Stimulated activated CD8-positive, alpha-beta memory T cell treated with anti-CD3 and anti-CD28 coated beads, Interleukin-2, amount 100 ng/mL, for 1 hour (primary cell): Measurements from ENCODE around the gene MT4.

ENCODE experiments used
- DNase-seq, 2 donors: peaks; one replicate each; pipeline ENCODE4 v3.0.0-alpha.2; 2020; ENCODE audit warnings: low read depth in 2 of 2

Gene MT4

DNA sequence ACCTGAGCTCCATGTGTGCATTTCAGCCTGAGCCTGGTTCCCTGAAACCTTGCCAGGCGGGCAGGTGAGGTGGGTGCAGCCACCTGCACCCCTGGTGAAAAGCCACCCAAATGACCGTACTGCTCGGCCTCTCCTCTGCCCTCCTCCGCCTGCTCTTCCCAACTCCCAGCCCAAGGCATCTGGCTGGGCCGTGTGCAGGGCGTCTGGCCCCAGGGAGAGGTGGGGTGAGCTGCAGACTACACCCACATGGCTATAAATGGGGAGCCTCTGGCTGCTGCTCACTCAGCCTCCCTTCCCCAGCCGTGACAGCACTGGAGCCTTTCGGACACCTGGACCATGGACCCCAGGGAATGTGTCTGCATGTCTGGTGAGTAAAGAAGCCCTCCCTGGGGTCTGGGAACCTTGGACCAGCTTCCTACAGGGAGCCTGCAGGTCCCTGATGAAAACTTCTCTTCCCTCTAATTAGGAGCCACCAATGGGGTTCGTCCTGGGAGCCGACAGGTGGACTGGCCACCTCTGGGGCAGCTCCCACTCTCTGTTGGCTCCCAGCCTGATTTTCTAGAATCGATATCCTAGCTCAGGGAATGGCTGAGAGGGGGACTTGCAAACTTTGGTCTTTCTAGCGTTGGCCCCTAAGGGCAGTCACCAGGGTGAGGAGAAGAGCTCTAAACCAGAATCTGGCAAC, at the start of gene MT4:
MT4 (plus strand) TSS at position 281 of the 685 bp plus-strand sequence; CDS start at position 337, 56 bp downstream.
- no peak for DNase-seq

DNA sequence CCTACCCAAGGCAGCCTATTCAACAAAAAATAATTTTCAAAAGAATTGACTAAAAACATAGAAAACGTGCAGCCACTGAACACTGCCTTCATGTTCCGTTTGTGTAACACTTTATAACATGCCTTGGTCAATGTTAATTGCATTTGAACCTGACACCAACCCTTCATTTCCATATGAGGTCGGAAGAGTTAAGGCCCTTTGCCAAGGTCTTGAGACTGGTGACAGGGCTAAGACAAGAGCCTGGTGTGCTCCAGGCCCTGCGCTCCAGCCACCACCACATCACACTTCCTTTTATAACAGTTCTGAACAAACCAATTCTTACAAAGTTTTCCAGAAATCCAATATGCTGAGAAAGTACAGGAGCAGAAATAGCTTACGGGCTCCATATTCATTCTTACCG, 49.2 kb upstream of the MT4 start:
- DNase-seq = no peak

DNA sequence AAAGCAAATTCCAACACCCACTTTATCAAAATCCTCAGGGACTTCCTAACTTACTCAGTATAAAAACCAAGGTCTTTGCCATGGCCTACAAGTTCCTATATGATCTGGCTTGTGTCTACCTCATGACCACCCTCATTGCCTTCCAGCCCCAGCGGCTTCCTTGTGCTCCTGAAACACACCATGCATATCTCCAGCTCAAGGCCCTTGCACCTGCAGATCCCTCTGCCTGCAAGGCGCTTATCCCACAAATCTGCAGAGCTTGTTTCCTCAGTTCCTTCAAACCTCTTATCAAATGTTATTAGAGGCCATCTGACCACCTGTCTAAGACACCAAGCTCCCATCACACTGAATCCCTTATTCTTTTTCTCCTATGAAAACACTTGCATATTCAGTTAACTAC, 47.7 kb upstream of the MT4 start:
- no peak for DNase-seq

DNA sequence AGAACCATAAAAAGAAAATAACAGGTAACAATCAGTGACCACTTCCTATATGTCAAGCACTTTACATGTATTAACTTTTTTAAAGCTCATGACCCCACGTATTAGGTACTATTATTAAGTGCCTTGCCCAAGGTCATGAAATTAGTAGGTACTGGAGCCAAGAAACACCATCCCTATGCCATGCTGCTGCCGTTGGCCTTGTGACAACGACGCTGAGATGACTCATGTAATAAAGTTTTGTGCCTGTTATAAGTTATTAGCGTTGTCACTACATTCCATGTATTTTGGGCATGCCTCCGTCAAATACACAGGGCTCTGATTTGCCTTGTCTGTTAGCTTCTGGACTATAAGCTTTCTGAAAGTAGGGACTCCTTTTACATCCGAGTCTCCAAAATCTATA, 46.4 kb upstream of the MT4 start:
- DNase-seq = no peak

DNA sequence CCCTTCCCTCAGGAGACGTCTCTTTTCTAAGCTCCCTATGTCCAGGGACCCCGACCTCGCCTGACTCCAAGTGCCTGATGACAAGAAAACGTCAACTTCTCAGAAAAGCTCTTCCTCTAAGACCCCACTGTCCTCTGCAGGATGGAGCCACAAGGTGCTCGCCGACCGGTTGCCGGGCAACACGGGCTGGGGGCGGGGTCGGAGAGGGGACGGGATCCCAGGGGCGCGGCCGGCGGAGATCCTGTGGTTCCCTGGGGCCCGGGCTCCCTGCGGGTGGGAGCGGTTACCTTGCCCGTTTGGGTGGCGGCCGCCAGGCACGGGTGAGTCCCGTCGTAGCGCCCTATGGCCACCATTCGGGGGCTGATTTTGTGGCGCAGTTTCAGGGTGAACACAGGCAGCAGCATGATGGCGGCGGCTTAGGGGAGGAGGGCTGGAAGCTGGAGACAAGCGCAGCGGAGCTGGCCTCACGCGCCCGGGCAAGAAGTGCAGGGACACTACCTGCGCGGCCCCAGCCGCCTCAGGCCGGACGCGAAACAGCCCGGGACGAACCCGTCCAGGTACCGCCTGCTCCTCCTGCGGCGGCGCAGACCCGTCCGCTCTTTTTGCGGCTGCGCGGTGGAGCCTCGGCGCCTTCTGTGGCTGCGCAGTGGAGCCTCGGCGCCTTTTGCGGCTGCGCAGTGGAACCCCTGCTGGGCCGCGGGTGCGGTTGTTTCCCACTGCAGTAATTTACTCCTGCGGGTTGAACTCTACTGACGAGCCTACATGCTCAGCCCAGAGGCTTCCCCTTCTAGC, 45.2 kb upstream of the MT4 start, which contains the start of gene BBS2:
BBS2 (minus strand) TSS at position 566 of the 792 bp plus-strand sequence; CDS start at position 404, 162 bp downstream.
- DNase-seq = peak; percentile 84

DNA sequence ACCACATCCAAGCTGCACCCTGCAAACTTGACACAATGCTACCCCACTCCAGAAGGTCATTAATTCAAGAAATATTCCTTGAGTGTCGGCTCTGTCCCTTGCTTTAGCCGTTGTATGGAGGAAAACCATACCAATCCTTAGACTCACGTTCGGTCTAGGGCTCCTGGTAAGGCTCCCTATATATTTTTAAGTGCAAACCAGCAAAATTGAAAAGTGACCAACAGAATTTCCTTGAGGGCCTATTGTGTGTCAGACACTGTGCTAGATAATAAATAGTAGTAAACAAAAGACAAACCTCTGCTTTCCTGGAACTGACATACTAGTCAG, 44.7 kb upstream of the MT4 start:
- DNase-seq = no peak

DNA sequence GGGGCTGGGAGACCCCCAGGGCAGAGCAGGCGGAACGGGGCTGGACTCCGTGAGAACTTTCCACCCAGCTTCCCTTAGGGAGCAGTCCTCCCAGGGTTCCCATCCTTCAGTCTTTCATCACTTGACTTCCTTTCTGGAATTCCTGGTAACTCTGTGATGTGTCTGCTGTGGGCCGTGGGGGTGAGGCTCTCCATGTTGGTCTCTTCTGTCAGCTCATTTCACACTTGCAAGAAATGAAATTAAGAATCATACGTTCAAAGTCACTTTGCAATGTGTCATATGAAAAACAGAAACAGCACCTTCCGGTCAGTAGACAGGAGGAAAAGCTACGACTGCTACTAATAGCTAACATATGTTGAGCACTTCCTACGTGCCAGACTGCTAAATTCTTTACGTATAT, 39.6 kb upstream of the MT4 start:
- DNase-seq = no peak

DNA sequence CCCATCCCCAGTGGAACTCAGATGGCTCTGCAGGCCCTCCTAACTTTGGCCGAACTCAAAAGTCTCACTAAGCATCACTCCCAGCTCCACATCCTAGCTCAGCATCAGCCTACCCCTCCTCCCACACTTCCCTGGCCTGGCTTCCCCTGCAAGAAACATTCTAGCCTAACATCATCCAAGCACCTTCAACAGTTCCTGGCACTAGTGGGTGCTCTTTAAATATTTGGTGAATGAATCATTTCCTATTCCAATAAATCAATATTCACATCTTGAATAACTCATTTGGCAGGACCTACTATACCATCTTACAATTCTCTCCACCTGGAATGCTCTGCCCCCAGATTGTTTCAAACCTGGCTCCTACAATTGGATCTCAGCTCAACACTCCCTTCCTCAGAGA, 34.0 kb upstream of the MT4 start:
- no peak for DNase-seq

DNA sequence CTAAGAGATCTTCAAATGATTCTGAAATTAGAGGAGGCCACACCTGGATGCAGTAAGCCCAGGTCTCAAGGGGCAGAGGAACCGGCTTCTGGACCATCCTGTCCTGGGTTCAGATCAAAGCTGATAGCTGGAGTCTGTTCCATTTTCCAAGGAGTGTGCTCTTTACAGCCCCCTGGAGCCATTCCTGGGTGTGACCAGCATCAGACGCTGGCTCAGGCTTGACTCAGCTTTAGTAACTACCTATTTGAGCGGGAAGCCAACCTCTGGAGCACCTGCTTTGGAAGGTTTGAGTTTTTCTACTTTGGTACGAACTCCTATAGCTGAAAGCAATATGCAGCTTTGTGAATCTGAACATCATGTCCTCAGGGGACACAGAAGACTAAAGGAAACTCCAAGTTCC, 32.2 kb upstream of the MT4 start:
- DNase-seq = no peak

DNA sequence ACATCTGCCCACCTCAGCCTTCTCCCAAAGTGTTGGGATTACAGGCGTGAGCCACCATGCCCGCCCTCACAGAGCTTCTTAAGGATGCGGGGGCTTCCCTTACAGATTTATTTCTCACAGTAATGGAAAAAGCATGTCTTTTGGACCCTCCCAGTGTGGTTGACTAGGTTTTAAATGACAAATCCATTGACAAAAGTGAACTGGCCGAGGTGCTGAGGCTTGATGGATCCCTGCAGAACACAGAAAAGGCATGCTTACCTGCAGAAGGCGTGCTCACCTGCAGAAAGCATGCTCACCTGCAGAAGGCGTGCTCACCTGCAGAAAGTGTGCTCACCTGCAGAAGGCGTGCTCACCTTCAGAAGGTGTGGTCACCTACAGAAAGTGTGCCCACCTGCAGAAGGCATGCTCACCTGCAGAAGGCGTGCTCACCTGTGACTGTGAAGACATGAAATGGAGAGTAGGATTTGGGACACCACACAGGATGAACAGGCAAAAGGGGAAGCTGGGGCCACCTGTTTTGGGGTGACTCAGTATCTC, 30.0 kb upstream of the MT4 start:
- no peak for DNase-seq

DNA sequence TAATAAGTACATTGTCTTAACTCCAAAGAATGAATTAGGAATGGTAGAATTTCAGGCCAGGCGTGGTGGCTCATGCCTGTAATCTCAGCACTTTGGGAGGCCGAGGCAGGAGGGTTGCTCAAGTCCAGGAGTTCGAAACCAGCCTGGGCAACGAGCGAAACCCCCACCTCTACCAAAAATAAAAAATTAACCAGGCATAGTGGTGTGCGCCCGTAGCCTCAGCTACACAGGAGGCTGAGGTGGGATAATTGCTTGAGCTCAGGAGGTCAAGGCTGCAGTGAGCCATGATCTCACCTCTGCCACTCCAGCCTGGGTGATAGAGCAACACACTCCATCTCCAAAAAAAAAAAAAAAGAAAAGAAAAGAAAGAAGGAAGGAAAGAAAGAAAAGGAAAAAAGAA, 26.5 kb upstream of the MT4 start:
- no peak for DNase-seq

DNA sequence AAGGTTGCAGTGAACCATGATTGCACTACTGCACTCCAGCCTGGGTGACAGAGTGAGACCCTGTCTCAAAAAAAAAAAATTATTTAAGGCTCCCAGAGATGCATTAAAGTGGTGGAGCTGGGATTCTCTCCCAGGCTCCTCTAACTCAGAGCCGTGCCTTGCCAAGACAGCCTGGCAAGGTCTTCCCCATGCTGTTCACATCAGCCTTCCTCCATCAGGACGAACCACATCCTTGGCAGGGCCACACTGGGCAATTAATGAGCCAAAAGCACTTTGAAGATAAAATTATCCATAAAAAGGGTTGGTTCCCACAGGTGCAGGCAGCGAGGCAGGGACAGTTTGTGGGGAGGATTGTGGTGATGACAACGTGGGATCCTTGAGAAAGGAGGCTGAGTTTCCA, 25.2 kb upstream of the MT4 start:
- no peak for DNase-seq

DNA sequence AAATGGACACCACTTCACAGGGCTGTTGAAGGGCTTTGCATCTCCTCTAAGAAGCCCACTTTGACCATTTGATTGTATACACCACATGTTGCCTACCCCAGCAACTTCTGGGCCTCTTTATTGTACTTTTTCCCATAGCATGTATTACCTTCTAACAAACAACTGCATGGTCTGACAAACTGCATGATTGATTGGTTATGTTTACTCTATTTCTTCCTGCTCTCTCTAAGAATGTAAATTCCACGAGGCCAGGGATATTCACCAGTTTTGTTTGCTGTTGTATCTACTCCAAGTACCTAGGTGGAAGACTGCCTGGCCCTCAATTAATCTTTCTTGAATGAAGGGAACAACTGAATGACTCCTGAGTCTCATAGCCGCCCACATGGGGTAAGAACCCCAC, 22.8 kb upstream of the MT4 start:
- DNase-seq = no peak

DNA sequence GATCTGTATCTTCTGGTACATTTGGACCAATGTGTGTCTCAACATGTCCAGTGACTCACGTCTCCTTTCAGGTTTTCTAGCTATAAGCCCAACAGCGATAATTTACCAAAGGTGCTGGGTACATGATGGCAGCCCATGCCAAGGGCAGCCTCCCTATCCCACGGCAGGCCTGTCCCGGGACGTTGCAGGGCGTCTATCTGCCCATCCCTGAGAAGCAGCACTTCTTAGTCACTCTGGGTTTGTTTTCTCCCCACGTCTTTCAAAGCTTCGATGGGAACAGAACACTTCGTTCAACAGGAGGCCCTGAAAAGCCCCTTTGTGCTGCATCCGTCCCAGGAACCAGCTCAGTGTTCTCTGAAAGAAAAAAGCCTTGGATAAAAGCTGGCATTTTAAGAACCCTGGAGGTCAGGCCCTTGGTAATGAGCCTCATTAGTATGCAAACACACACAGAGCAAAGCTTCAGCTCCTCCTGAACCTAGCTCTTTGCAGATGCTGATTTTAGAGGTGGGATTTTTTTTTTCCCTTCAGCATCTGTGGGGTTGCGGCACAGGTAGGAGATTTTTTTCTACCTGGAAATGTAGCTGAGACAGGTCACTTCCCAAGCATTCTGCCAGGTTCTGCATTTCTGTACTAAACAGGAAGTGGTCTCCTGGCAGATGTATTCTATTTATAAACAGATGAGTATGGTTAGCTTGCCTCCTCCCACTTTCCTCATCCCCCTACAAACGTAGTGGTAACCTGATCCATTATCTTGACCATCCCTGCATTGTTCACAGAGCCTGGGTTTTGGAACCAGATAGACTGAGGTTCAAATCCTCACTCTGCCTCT, 17.5 kb upstream of the MT4 start:
- DNase-seq = no peak

DNA sequence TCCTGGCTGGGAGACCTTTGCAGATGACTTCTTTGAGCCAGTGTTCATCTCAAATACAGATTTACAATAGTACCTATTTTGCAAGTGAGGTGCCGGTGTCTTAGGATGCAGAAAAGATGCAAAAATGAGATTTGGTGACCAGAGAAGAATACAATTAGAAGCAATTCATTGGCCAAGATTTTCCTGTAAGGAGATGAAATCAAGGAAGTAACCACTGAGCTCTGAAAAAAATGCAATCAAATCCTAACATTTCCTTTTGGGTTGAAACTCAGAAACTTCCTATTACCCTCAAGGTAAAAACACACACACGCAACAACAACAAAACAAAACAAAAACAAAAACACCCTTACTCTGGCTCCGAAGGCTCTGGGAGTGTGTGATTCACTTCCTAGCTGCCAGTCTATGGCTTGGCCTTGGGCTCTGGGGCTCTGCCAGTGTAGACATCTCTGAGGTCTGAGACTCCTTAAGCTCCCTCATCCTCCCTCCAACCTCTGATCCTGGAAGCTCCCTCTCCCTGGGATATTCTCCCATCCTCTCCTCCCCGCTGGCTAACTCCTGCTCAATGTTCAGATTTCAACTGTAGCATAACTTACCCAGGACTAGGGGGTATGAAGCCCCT, 16.8 kb upstream of the MT4 start:
- no peak for DNase-seq

DNA sequence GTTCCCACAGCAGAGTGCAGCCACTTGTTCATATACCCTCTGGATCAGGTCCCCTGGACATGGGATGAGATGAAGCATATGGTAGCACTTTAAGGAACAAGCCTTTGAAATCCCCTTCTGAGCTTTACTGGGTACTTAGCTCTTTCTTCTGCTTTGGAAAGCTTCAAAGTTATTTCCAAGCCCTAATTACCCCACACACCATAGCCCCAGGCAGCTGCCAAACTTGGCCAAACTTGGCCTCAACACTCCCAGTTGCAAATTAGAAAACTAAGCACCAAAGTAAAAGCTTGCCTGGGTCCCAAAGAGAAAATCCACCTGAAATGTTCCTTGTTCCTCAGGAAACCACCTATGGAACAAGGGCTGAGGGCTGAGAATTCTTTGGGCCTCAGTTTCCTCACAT, 15.7 kb upstream of the MT4 start:
- DNase-seq = no peak

DNA sequence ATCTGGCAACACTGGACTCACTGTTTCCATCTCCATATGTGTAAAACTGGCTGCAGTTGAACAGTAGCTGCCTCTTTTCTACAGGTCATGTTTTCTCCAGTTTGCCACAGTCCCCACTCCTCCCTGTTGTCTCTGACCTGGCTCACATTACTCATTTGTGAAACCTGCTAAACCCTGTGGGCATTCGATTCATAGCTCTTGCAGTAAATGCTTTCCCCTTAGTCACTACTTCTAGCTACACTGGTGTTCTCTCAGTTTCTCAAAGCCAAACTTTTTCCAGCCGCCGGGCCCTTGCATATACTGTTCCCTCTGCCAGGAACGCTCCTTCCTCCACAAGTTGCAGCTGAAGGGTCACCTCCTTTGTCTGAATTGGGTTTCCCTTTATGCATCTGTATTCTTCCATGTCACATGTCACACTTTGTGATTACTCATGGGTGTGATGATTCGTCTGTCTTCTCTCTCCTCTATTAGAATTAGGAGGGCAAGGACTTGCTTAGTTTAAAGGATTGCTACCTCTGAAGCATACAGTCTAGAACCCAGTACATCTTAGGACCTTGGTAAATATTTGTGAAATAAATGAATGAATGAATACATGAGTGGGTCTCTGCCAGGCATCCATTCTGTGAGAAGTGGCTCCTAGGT, 15.0 kb upstream of the MT4 start:
- no peak for DNase-seq

DNA sequence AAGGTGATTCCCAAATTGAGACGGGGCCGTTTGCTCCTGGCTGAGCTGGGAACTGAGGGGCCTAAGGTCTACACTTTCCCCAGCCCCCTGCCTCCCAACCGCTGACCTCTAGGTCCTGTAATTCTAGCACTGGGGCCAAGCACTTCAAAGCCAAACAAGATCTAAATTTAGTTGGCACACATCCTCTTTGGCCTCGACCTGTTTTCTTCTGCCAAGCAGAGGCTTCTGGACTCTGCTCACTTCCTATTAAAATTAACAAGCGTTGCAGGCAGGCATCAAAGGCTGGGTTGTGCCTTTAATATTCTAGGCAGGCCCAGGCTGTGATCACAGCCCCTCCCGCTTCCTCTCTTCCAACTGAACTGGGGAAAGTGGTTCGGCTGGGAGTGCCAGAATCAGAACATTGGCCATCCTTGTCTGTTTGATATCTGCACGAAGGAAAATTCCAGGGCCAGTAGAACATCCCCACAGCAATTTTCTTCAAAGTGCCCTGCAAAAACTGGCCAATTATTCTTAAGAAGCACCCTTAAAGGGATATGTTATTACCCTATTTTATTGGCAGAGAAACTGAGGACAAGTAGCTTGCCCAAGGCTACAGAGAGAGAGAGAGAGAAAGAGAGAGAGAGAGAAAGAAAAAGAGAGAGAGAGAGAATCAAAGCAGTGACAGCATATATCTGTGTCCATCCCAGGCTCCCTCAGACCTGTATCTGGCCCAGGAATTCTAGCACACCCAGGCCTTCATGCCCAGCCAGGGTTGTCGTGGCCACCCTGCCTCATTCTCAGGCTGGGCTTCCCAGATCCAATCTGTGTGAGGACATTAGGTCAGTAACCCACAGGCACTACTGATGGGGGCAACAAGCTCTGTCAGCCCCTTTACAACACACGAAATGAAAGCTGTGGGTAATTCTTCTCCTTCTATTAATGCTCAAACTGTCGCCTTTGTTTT, 12.8 kb upstream of the MT4 start:
- DNase-seq = no peak

DNA sequence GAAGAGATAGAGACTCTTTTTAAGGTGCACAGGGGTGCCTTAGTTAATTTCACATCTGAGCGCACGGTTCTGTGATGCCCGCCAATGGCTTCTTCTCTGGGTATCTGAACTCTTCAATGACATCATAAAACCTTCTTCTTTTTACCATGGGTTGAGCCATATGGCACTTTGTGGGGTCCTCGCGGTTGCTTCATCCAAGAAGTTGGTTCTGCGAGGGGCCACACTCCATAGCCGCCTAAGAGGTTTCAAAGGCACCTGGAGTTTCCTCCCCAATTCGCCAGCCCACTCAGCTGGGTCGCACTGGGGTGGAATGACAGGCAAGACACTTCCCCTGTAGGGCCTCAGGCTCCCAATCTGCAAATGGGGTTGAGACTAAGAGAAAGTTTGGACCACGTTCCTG, 10.4 kb upstream of the MT4 start:
- no peak for DNase-seq

DNA sequence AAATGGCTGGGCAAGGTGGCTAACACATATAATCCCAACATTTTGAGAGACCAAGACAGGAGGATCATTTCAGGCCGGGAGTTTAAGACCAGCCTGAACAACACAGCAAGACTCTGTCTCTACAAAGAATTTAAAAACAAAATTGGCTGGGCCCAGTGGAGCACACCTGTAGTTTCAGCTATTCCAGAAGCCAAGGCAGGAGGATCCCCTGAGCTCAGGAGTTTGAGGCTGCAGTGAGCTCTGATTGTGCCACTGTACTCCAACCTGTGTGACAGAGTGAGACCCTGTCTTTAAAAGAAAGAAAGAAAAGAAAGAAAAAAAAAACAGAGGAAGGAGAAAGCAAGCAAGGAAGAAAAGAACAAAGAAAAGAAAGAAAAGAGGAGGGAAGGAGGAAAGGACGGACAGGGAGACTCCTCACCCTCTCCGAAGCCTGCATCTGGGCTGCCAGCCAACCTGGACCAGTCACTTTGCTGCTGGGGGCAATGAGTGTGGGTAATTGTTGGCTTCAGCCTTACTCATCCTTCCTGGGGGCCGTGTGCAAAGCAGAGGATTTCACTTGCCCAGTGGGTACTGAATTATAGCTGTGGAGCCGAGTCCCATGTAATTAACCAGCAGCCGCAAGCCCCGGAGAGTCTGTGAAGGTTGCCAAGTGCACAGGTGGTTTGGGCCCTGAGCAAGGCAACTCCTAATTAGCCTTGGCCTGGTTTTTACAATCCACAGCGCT, 6.7 kb upstream of the MT4 start:
- no peak for DNase-seq
